Measurements from ENCODE around the gene DMD.
"Not testable (repeated sequence)": the region's sequence is repeated elsewhere in the genome, so short reads cannot be mapped to it uniquely, and the experiment has no call there.

Gene DMD

DNA sequence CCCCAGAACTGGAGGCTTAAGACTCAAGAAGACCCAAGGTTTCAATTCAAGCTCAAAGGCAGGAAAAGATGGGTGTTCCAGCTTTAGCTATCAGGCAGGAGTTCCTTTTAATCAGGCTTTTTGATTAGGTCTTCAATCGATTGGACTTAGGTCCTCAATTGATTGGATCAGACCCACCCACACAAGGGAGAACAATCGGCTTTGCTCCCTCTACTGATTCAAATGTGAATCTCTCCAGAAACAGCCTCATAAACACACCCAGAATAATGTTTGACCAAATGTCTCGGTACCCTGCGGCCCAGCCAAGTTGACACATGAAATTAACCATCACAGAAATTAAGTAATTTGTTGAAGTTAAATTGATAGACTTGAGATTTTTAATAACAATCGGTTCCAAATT lies 1222.4 kb downstream of the DMD start:
- DNase-seq: no peak

DNA sequence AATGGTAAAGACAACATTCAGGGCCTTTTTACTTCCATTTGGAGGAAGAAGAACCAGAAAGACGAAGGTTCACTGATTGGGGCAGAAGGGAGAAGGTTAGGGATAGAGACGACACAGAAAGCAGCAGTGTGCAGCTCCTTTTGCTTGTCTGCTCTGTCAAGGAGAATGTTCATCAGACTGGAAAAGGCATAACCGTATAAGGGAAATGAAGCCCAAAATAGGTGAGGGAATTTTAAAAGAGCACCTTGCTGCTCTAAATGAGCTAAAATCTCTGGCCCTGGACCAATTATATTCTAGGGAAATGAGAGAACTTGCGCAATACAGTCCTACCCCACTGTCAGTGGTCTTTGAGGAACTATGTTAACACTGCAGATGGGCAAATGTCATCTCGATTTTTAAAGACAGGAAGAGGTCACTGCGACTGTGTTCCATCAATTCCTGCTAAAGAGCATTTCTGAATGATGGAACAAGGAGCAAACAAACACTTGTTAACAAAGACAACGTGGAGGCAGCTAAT lies 1229.7 kb downstream of the DMD start:
- DNase-seq: no peak

DNA sequence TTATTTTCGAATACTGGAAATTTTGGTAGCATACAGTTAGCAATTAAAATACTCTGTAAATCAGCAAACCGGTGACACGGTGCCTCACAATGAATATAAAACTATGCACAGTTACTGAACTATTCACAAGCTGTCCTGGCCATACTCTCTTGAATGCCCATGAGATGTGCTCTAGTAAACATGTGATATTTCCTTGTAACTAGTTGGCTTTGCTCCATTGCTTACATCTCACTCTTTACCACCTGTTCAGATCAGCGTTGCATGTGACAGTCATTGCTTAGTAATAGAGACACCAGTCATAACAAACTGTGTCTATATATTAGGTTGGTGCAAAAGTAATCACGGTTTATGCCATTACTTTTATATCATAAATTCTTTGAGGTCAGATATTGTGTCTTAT lies 1241.6 kb downstream of the DMD start:
- DNase-seq: no peak

DNA sequence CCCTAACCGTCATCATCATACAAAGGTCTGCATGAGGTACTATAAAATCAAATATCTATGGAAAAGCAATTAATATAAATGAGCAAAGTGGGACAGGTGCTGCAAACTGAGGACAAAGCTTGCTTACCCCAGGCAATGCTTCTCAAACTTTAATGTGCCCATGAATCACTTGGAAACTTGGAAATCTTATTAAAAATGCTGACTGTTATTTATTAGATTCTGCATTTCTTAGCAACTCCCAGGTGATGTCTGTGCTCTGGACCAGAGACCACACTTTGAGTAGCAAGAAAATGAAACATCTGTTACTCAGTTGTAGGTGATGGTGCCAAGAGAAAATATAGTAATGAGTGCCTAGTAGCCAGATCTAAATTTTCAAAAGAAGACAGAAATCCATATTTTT lies 1249.1 kb downstream of the DMD start:
- no peak for DNase-seq

DNA sequence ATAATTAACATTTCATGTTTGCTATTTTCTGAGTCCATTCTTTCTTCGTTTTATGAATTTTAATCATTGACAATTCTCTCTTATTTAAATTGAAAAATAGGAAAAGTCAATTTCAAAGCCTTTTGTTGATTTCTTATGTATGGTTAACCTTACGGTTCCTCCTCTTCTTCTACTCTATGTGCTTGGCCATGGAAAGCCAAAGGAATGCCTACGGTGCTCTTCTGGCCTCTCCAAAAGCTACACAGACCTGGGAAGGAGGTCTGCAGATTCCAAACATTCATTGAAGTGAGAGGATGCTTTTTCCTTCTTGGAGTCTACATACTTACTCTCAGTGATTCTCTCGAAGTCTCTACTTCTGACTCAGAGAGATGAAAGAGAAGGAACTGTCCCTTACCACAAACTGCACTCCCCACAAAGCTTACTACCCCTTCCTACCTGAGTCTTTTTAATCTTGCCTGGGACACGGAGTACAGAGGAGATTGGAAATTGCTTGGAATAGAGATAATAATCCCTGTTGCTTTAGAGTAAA lies 1276.4 kb downstream of the DMD start:
- no peak for DNase-seq

DNA sequence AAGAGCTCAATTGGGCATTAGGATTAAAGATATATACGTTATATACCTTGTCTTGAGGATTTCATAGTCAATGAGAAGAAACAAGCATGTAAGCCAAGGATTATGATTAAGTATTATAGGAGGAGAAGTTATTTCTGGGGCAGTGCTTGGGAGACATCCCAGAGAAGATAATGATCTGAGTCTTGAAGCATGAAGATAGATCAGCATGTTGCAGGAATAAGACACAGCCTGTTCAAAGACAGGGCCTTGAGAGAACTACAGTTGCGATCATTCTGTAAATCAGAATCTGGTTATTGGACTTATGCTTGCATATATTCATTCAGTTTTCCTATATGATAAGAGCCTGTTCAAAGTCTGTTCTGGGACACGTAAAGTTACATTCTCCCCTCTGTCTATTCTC lies 1277.3 kb downstream of the DMD start:
- DNase-seq: no peak

DNA sequence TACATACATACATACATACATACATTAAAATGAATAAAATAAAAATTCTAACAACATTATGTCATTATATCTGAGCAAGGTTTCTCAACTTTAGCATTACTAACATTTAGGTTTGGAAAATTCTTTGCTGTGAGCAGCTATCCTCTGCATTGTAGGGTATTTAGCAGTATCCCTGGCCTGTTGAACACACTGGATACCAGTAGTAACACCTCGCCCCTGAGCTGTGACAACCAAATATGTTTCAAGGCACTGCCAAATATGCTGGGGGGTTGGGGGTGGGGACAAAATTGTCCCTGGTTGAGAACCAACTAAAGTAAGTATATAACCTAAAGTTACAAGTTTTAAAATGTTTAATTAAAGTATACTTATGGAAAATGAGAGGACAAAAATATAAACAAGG lies 1278.6 kb downstream of the DMD start:
- DNase-seq: no peak

DNA sequence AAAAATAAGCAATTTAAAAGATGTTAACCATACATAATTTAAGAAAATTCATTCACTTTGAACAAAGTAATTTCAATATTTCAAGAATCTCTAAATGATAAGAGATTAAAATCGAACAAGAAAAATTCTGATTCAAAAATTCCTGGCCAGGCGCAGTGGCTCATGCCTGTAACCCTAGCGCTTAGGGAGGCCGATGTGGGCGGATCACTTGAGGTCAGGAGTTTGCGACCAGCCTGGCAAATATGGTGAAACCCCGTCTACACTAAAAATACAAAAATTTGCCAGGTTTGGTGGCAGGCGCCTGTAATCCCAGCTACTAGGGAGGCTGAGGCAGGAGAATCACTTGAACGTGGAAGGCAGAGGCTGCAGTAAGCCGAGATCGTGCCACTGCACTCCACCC lies 1279.0 kb downstream of the DMD start:
- not testable (repeated sequence) for DNase-seq

DNA sequence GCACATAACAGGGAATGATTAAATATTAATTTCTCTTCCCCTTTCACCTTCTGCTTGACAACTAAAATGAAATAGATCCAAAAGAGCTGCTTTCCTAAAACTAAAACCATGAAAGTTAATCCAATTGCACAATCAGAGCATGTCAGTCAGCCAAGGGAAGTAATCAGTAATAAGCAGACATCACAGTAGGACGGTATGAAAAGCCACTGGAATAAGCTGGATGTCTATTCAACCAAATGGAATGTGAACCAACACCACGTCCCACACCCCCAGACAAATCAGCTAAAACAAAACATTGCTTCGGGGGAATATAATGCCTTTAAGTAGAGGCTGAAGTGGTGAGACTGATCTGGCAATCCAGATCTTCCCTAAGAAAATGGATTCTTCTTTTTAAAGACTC lies 1280.1 kb downstream of the DMD start:
- peak; percentile 77 for DNase-seq

DNA sequence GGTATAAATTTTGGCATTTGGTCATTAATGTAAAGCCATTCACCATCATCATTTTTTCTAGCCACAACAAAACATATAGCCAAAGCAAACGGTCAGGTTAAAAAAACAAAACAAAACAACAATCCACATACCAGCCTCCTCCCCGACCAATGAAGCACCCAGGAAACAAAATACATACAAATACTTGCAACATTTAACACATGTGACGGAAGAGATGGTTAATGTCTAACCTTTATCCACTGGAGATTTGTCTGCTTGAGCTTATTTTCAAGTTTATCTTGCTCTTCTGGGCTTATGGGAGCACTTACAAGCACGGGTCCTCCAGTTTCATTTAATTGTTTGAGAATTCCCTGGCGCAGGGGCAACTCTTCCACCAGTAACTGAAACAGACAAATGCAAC lies 1282.0 kb downstream of the DMD start:
- DNase-seq: no peak

DNA sequence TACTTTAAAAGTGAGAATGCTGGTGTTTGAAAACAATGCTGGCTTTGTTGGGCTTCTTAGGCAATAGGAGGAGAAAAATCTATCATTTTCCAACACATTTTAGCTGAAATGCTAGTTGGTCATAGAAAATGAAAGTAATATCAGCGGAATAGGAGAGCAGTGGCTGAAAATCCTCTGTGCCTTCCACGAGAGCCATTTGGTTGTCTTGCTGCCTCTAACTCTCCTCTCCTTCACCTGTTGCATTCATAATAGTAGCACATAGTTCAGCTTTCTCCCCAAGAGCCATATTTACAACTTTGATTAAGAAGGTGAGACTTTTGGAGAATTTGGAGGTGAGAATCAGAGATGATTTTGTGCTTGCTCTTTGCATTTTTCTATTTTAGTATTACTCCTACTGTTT lies 1290.1 kb downstream of the DMD start:
- no peak for DNase-seq

DNA sequence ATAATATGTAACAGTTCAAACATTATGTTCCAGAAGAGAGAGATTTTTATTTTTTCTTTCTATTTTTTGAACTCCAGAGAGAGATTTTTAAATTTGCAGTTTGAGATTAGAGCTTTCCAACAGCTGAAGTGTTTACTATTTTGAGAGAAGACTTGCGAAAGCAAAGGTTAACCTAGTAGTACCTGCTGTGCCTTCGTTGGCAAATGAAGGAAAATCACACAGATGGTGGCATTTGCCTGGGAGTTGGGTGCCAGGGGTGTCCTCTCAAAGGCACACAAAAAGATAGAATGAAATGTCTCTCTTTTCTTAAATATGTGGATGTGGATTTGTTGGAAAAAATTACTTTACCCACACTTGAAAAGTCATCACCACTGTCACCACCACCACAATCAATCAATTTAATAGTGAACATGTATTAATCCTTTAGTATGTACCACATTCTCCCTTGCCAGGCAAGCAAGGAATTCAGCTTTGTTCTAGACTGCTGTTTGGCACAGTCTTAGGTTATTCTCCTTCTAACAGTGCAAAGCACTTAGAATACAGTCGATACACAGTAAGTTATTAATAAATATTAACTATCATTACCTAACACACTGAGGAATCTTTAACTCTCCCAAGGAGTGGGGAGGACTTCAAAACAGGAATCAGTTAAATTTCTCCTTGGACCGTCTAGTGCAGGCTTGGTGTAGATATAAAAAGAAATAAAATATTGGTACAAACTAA lies 1301.3 kb downstream of the DMD start:
- DNase-seq: no peak

DNA sequence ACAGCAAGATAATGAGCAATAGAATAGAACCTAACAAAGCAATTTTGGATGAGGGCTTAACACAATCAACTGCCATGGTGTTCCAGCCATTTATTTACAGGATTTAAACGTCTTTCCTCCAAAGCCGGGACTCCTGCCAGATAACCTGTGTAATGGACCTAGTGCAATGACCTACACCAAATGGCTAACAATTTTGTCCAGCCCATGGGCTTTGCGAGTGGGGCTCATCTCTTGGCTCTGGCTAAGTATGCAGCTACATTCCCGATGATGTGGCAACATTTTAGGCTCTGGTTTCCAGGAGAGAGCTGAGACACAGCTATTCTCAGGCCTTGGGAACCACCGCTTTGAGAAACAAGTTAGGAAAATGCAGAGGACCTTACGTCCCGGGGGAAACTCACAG lies 1317.2 kb downstream of the DMD start:
- no peak for DNase-seq

DNA sequence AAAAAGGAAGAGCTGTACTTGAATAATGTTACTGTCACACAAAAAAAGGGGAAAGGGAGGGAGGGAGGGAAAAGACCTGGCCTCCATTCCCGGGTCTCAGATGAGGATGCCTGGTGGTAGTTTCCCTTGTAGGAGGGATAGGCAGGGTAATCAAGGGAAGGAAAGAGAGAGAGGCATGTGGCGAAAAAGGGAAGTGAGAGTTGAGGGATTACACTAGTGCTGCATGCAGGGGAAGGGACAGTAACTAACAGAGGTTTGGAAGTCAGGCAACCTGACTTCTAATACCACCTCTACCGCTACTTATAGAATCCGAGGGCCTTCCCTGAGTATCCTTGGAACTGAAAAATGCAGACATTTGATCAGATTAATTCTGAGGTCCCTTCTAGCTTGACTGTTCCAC lies 1317.8 kb downstream of the DMD start:
- DNase-seq: no peak

DNA sequence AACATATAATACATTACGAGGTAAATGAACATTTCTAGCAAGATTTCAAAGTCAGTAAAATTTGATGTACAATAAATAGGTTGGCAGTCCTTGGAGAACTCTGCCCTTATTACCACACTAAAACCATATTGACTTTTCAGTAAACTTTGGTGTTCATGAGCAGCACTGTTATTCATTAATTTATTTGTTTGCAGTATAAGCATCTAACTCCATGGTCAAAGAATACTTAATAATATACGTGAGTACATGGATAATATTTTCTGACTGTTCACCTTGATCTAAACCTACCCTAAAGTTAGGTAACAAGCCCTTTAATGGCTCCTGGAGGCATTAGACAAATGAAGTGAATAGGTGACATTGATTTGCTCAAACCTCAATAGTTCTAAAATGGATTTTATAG lies 1322.3 kb downstream of the DMD start:
- no peak for DNase-seq

DNA sequence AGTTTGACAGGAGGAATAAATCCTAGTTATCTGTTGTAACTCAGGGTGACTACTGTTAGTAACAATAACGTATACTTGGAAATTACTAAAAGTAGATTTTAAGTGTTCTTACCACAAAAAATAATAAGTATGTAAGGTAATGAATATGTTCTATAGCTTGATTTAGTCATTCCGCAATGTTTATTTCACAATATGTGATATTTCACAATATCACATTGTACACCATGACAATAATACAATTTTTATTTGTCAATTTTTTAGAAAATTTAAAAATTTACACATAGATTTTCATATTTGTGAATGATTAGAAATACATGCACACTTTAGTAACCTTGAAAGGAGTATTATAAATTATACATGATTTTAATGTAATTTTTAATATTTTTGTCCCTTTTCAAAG lies 1326.8 kb downstream of the DMD start:
- DNase-seq: no peak

DNA sequence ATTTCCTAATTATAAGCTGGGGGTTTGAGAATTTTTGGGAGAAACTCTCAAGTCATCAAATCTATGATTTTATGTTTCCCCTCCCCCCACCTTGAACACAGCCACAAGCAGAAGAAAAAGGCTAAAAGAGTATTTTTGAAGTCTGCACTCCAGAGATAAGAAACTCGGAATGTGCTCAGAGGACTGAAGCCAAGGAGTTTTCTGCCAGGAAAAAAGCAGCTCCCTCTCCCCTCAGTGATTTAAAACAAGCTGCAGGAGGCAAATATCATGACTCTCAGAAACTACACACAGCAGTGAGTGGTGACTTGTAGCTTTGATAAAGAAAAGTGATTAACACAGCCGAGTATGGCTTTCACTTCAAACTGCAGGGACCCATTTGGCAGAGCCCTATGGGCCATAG lies 1339.3 kb downstream of the DMD start:
- DNase-seq: peak; percentile 4

DNA sequence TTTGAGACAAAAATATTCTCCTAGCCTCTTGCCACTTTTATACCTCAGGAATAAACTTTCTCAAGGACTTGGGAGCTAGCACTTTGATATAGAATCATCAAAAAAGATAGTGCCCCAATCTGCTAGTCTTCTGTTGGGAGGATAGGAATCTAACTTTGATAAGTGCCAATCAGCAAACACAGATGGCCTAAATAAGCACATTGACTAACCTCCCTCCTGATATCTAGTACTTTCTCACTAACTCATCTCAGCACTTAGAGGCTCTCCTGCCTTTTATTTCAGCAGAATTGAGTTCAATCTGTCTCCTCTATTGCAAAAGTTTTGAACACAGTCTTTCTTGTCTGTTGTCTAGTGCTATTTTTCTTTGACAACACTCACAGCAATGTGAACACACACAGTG lies 1341.1 kb downstream of the DMD start:
- no peak for DNase-seq

DNA sequence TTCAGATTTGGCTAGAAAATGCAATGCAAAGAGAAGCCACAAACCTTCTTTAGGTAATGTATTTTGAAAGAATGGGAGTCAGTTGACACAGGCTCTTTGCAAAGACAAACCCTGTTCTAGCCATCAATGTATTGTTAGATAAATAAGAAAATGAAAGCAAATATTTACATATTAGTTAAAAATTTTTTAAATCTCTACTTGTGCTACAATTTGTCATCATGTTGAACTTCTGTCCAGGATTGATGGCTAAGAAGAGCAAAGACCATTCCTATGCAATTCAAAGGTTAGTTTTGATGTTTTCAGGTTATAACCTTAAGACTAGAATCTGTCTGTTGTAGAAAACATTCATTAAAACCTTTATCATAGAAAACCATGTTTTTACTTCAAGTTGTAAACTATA lies 1350.7 kb downstream of the DMD start:
- DNase-seq: no peak

DNA sequence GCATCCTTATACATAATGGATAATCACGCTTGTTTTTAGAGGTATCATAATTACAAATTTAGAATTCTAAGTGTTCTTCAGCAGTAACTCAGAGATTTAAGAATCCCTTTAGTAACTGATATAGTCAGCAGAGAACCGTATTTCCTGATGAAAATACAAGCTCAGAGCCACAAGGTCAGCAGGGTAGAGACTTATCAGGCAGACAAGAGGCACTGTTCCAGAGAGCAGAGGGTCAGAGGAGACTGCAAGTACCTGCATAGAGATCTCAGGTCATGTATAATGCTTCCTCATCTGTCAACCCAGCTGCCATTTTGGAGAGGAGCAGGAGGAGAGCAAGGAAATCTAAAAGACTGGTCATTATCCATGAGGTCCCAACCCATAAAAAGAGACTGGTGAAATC lies 1352.4 kb downstream of the DMD start:
- DNase-seq: no peak

DNA sequence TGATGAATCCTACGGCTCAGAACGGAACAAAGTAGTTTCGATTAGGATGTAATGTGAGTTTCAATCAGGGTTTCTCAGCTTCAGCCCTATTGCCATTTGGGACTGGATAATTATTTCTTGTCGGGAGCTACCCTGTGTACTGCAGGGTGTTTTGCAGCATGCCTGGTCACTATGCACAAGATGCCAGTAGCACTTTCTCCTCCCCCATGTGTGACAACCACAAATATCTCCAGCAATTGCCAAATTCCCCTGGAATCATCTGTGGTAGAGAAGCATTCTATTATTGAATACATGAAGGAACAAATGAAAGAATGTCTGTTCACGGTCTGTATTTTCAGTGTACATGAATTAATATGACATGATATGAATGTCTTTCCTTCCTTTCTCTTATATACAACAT lies 1356.6 kb downstream of the DMD start:
- no peak for DNase-seq

DNA sequence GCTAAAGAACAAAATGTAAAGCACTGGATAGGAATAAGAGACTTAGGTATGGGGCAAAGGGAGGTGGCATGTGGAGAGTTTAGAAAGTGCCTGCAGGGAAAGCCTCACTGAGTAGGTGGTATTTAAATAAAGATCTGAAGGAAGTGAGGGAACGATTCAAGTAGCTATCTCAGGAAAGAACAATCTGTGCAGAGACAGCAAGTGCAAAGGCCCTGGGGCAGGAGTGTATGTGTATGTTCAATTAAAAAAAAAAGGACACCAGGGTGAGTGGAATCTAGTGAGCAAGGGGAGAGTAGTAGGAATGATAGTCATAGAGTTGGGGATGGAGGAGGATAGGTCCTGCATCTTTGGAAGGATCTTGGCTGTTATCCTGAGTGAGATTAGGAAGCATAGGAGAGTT lies 1359.6 kb downstream of the DMD start:
- no peak for DNase-seq

DNA sequence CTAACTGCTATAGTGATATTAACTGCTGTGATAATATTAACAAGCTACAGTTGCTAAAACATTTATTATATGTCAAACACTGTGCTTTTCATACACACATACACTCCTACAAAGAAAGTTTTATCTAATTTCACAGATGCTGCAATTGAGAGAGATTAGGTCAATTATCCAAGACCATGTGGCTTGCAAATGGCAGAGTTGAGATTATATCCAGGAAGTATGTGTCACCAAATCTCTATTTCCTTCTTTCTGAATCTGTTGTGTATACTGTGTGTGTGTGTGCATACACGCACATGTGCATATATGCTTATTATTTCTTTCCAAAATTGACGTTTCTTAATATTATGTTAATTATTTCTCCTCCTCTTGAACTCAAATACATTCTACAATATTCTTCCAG lies 1363.6 kb downstream of the DMD start:
- DNase-seq: no peak

DNA sequence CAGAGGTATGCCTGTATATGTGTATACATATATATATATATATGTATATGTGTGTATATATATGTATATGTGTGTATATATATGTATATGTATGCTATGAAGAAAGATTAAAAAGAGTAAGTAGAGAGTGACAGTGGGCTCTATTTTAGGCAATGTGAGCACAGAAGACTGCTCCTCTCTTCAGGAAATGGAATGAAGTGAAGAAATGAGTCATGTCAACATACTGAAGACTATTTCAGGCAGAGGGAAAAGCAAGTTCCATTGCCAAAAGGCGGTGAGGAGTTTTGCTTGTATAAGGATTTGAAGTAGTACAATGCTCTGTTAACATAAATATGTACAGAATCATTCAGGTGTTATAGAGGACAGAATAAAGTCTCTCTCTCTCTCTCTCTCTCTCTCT lies 1366.3 kb downstream of the DMD start:
- DNase-seq: peak; percentile 4

DNA sequence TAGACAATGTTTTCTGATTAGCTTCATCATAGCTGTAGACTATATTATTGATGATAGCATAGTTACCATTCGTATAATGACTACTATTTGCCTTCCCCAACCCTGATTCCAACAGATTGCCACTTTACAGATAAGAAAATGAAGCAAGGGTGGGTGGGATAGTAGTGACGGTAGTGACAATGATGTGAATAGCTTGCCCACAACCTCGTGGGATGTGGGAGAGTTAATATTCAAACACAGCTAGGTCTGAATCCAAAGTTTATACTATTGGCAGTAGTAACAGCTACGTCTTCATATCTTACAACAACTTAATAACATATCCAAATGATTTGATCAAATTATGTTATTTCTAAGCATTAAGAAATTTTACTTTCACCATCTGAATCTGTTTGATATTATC lies 1372.7 kb downstream of the DMD start:
- DNase-seq: no peak
